IPS-NIHi11 (cell line): ENCODE measurements around the gene PPP2R1A.
"Not testable (repeated sequence)": the region's sequence is repeated elsewhere in the genome, so short reads cannot be mapped to it uniquely, and the experiment has no call there.

ENCODE experiments used
- DNase-seq: peaks from one replicate; pipeline ENCODE4 v3.0.0; 2012; ENCODE audit warnings: mixed read lengths, low spot score

Gene PPP2R1A

DNA sequence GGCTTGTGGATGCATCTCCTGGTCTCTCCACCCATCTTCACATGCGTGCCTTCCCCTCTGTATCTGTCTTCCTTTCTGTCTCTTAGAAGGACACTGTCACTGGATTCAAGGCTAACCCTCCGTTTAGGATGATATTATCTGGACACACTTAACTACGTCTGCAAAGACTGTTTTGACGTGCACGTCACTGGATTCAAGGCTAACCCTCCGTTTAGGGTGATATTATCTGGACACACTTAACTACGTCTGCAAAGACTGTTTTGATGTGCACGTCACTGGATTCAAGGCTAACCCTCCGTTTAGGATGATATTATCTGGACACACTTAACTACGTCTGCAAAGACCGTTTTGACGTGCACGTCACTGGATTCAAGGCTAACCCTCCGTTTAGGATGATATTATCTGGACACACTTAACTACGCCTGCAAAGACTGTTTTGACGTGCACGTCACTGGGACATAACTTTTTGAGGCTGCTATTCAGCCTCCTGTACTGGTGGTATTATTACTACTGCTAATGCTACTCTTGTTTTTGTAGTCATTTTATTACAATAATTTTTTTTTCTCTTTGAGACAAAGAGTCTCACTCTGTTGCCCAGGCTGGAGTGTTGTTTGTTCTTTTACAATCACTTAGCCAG lies 11.0 kb downstream of the PPP2R1A start:
- not testable (repeated sequence) for DNase-seq

DNA sequence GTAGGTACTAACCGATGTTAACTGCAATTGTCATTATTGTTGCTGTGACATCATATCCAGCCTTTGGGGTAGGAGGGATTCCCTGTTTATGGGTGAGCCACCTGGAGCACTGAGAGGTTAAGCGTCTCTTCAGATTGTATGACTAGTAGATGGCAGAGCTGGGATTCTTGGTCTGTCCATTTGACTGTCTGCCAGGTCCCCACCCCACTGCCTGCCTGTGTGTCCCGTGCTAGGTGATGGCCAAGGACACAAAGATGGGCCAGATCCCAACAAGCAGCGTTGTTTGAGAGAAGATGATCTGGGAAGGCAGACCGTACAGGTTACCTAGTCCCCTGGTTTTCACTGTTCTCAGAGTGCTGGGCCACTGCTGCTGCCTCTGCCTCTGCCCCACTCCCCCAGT lies 16.6 kb downstream of the PPP2R1A start:
- no peak for DNase-seq

DNA sequence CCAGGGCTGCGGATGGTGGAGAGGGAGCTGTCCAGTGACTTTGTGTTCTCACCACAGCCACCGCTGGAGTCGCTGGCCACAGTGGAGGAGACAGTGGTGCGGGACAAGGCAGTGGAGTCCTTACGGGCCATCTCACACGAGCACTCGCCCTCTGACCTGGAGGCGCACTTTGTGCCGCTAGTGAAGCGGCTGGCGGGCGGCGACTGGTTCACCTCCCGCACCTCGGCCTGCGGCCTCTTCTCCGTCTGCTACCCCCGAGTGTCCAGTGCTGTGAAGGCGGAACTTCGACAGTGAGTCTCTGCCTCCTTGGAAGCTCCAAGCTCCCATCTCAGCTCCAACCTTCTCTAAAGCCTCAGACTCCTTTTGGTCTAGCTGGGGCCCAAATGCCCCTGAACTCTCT lies 21.4 kb downstream of the PPP2R1A start:
- DNase-seq, result no peak

DNA sequence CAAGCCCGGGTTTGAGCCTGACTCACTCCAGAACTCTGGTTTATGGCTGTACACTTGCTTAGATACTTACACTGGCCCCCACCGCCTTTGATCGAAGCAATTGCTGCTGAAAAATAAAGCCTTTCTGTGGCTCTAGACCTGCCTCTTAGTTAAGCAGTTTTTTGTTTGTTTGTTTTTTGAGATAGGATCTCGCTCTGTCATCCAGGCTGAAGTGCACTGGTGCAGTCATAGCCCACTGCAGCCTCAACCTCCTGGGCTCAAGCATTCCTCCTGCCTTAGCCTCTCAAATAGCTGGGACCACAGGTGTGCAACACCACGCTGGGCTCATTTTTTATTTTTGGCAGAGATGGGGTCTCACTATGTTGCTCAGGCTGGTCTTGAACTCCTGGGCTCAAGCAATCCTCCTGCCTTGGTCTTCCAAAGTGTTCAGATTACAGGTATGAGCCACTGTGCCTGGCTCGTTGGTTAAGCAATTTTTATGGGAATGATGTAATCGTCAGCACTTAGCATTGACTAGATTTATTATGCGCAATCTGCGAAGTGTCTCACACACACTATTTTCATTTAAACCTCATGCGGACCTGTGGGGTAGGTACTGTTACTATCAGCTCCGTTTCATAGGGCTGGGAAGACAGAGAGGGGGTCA lies 22.2 kb downstream of the PPP2R1A start:
- no peak for DNase-seq

DNA sequence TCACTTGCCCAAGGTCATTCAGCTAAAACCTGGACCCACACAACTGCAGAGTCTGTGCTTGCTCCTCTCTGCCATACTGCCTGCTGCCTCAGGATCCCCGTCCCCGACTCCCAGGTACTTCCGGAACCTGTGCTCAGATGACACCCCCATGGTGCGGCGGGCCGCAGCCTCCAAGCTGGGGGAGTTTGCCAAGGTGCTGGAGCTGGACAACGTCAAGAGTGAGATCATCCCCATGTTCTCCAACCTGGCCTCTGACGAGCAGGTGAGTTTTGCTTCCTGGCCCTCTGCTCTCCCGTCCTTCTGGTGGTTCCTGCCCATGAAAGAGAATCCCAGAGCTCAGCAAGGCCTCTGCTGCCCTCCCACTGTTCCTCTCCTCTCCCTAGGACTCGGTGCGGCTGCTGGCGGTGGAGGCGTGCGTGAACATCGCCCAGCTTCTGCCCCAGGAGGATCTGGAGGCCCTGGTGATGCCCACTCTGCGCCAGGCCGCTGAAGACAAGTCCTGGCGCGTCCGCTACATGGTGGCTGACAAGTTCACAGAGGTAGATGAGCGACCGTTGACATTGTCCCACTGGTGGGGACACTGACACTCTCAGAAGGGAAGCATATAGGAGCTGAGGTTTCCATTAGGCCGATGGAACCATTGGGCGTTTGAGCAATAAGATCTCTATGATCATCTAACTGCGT lies 22.9 kb downstream of the PPP2R1A start:
- no peak for DNase-seq

DNA sequence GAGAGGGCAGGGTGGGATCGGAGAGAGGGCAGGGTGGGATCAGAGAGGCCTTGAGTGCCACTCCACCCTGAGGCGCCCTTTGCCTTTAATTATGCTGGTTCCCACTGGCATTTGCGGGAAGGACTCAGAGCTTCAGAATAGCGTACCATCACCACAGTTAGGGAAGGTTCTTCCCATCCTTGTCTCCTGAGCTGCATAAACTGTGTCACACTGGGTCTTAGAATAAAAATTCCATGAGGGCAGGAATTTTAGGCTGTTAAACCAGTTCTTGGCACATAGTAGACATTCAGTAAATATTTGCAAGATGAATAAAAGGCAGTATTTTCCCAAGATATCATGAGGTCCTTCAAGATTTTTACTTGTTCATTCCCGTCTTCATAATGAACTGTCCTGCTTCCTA lies 24.4 kb downstream of the PPP2R1A start:
- DNase-seq, result no peak

- DNase-seq, result no peak
These were observed 26.5 kb downstream of the PPP2R1A start for GRCh38 chr19:52216401-52216800.

DNA sequence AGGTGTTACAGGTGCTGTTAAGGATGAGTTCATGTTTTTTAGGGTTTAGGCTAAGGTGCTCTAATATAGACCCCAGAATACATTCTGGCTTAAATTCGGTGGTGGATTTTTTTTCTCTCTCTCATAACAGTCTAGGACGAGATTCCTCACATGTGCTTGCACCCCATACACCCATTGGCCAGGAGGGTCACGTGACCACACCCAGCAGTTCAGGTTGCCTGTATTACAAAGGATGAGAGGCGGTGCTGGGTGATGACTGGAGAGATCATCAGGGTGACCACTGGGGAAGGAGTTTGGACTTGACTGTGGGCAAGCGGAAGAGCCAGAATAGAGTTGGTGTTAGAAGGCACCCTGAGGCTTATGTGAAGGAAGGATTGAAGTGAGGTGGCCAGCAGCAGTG lies 27.7 kb downstream of the PPP2R1A start:
- DNase-seq, result peak; percentile 38

- DNase-seq, result no peak
These were observed 29.8 kb downstream of the PPP2R1A start for GRCh38 chr19:52219611-52220010.

GRCh38 chr19:52221031-52221430 lies 31.2 kb downstream of the PPP2R1A start:
- DNase-seq, result no peak

GRCh38 chr19:52221831-52222375 lies 32.1 kb downstream of the PPP2R1A start:
- no peak for DNase-seq

DNA sequence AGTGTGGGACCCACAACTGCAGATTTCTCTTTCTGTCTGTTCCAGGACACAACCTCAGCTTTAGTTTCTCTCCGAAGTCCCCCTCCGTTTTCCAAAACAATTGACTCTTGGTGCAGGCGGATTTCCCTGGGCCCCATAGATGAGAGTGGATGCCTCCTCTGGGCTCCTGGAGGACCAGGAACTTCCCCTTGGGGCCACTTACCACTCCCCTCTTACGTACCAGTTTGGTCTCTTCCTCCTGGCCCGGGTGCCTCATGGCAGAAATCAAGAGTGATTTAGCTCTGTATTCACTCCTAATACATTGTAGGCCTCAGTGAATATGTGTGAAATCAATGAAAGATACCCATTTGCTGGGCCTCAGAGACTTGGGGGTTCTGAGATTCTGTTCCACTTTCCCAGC lies 34.4 kb downstream of the PPP2R1A start:
- DNase-seq, result no peak

GRCh38 chr19:52226652-52227051 lies 36.8 kb downstream of the PPP2R1A start:
- DNase-seq, result no peak

GRCh38 chr19:52227196-52227940 lies 37.5 kb downstream of the PPP2R1A start:
- DNase-seq, result no peak

DNA sequence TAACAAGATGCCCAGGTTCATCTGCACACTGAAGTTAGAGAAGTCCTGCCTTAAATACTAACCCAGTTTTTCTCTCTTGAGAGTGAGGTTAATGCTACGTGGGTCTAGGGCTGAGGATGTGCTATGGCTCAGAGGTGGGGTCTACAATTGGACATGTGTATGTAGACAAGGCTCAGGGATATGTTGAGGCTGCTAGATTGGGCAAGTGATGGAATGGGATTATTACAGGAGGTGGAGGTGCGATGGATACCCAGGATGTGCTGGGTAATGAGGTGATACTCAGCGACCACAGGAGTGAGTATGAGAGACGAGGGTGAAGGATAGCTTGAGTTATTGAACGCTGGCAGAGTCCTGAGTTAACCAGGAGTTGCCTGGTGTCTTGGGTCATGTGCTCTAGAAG lies 38.1 kb downstream of the PPP2R1A start:
- DNase-seq, result no peak

DNA sequence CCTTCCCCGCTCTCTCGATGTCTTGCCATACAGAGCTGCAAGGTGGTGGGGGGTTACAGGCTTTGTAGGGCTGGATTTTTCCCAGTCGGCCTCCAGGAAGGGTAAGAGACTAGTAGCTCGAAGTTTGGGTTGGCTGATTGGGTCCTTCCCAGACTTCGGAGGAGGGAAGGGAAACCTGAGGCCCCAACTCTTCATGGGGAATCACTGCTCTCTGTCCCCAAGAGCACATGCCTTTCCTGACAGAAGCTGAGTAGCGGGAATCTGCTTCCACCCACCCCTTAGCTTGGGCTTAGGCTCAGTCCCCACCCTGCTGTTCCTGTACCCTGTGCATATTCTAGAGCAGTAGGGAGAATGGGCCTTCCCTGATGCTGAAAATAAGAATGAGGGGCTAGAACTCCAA lies 39.7 kb downstream of the PPP2R1A start:
- no peak for DNase-seq

- no peak for DNase-seq
These were observed 40.8 kb downstream of the PPP2R1A start for GRCh38 chr19:52230685-52231084.

- DNase-seq, result no peak
These were observed 41.5 kb downstream of the PPP2R1A start for GRCh38 chr19:52231154-52231910.

DNA sequence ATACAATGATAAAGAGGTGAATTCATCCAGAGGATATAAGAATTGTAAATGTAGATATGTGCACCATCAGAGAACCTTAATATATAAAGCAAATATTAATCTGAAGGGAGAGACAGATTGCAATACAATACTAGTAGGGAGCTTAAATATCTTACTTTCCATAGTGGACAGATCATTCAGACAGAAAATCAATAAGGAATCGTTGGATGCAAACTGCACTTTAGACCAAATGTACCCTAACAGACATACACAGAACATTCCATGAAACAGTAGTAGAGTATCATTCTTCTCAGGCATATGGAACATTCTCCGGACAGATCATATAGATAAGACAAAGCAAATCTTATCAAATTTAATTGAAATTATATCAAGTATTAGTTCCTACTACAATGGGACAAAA lies 44.6 kb downstream of the PPP2R1A start:
- no peak for DNase-seq

- no peak for DNase-seq
These were observed 47.3 kb downstream of the PPP2R1A start for GRCh38 chr19:52237197-52237596.

DNA sequence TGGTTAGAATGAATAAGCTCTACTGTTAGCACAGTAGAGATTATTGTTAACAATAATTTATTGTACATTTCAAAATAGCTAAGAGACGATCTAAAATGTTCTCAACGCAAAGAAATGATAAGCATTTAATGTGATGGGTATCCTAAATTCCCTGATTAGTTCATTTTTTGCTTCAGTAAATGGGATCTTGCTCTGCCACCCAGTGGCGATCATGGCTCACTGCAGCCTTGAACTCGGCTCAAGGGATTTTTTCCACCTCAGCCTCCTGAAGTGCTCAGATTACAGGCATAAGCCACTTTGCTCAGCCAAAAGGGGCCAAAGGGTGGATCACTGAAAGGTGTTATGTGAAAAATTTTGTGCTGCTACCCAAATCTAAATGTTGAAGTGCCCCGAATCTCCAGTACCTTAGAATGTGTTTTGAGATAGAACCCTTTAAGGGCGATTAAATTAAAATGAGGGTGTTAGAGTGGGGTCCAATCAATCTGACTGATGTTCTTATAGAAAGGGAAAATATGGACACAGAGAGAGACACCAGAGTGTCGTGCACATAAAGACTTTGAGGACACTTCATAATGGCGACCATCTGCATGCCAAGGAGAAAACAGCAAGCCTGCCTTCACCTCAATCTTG lies 48.0 kb downstream of the PPP2R1A start:
- peak; percentile 40 for DNase-seq
